ENCODE data around the gene HDHD2.

The HDHD2 gene

DNA sequence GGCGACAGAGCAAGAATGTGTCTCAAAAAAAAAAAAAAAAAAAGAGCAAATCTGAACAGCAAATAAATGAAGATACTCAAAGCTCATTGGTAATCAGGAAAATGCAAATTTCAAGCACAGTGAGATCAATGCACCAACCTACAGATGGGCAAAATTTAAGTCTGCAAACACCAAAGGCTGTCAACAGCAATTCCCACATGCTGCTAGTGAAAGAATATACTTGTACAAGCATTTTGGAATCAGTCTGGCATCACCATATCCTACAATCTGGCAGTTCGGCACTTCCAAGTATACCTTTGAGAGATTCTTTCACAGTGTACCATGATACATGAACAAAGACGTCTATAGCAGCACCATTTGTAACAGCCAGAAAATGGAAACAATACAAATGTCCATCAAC is 4.1 kb downstream of the HDHD2 start:
- no peak for DNase-seq (ENCODE audit: low read depth in 2 of 2)

DNA sequence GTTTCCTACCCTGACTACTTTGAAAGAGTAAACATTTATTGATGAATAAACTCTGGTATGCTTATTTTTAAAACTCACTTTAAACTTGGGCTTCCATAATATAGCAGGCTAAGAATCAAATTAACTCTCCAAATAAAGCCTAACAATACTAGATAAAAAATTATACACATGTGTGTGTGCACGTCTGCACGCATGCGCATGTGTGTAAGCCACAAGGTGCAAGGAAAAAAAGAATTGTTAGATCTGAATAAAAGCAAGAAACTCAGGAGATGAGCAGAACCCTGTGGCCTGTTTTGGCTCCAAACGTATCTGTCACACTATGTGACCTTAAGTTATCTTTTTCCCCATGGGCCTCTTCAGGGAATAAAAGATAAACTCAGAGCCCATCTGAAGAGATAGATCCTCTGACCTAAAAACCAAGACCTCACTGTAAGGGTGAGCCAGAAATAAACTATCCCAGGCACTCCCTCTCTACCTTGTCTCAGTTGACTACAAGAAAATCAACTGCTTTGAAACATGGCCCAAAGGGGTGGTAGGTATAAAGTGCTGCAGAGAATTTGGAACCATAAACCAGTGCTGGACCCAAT is 6.3 kb downstream of the HDHD2 start:
- no peak for DNase-seq (ENCODE audit: low read depth in 2 of 2)

DNA sequence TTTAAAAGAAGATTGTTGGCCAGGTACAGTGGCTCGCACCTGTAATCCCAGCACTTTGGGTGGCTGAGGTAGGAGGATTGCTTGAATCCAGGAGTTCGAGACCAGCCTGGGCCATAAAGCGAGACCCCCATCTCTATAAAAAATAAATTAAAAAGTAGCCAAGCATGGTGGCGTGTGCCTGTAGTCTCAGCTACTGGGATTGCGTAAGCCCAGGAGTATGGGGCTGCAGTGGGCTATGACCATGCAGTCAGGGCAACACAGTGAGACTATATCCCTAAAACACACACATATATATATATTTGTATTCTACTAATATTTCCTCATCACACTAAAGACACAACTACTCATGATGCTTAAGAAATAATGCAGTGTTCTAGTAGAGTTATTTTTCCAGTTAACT is 7.1 kb downstream of the HDHD2 start:
- no peak for DNase-seq (ENCODE audit: low read depth in 2 of 2)

DNA sequence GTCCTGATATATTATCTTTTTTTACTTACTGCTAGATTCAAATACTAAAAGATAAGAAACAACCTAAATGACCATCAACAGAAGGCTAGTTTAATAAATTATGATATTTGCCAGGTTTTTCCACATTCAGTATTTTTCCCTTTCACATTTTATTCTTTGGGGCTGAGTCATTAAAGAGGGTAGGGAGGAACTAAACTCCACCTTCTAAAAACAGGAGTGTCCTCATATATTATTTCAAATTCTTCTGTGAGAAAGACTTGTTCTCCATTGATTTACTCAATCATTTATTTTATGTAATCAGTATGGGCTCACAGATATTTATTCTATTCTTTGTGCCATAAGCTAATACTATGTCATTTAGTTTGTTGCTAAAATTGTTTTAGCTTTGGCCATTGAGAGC is 9.0 kb downstream of the HDHD2 start:
- DNase-seq (ENCODE audit: low read depth in 2 of 2): no peak

DNA sequence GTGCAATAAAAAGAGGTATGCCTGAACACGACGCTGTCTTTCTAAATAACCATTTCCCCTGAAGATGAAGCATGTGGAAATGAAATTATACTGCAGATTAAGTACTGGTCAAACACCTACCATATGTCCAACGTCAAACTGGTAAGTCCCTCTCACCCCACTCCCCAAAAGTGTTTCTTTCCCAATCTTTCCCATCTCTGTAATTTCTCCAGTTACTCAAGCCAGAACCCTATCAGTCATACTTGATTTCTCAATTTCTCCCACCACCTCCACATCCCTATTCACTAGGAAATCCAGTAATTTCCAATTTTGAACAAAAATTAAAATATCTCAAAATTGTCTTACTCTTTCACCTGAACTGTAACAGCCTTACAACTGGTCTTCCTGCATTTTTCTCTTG is 29.2 kb downstream of the HDHD2 start:
- no peak for DNase-seq (ENCODE audit: low read depth in 2 of 2)

DNA sequence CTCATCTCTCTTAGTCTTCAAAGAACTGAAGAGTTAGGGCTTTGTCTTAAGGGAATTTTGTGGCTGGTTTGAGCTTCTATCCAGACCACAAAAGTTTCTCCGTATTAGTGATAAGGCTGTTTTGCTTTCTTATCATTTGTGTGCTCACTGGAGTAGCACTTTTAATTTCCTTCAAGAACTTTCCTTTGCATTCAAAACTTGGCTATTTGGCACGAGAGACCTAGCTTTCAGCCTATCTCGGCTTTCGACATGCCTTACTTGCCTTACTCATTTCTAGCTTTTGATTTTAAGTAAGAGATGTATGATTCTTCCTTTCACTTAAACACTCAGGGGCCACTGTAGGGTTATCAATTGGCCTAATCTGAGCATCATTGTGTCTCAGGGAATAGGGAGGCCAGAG is 29.9 kb downstream of the HDHD2 start:
- DNase-seq (ENCODE audit: low read depth in 2 of 2): peak; percentile 3 to 4

DNA sequence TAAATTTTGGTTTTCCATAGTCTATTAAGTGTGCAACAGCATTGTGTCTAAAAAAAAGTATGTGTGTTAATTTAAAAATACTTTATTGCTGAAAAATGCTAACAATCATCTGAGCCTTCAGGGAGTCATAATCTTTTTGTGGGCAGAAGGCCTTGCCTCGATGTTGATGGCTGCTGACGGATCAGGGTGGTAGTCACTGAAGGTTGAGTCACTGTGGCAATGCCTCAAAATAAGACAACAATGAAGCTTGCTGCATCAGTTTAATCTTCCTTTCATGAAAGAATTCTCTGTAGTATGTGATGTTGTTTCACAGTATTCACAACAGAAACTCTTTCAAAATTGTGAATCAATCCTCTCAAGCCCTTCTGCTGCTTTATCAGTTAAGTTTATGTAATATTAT is 31.3 kb downstream of the HDHD2 start:
- DNase-seq (ENCODE audit: low read depth in 2 of 2): no peak

DNA sequence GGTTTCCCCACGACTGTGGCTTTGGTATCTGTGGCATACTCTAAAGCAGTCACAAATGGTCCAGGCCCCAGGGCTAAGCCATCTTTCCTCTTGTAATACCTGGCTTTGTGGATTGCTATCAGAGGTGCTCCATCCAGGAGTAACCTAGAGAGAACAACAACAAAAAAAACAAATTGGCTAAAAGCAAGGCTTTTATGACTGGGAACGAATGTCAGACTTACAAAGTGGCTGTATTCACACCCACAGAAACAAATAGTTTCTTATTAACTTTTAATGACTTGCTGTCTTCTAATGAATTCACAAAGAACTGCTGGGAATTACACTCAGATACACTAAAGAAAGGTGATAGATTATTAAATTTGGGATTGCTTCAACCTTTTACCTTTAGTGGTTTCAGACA is 35.1 kb downstream of the HDHD2 start:
- DNase-seq (ENCODE audit: low read depth in 2 of 2): no peak

DNA sequence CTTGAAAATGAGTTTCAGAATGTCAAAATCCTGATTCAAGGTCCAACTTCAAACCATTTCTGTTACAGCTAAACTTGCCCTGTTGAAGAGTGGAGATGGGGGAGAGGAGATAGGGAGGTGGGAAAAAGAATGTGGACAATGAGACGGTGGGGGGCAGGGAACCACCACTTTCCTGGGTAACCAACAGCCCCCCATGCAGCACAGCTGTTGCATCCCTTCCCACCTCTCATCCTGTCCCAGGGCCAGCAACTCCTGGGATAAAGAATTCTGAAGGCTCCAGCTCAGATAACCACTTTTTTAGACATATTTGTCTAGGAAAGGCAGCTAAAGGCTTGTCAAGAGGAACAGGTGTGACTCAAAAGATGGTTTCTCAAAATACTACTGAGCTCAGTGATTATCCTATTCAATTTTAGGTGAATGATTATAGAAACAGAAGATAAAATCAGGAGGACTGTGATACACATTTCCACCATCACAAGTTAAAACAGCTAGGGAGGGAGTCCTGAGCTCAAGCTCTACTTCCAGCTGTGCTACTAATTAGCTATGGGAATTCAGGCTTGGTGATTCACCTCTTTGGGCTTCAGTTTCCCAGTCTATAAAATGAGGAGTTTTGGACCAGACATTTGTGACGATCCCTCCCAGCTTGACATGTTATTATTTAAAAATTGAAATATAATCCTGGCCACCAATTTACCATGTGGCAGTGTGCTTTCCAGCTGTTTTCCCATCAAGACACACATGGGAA is 36.3 kb downstream of the HDHD2 start:
- DNase-seq (ENCODE audit: low read depth in 2 of 2): no peak

DNA sequence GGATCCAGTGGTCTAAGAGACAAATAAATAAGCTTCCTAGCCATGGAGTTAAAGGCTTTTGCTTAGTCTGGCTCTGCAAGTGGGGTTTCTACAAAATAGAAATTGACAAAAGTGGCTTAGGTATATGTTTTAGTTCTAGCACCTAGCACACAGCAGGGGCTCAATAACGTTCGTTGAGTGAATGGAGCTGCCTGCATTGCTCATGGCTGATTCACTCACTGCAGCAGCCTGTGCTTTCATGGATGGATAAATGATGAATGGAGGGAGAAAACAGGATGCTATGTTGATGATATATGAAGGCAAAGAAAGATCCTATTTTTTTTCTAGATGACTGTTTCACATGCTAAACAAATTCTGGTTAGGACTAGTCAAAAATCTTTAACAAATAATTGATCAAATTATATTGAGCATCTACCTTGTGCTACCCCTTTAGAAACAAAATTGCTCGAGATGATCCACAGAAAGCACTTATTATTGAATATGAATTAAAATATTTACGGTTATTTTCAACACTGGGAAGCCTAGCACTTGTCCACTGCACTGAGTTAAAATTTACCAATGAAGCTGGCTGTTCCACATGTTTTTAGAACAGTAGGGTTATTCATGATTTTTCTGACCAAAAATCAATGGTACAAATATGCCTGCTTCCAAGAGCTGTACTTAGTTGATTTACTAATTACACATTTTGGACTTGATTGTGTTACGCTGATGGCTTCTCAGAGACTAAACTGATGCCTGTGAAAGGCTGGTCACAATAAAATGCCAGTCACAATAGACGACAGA is 39.6 kb downstream of the HDHD2 start:
- no peak for DNase-seq (ENCODE audit: low read depth in 2 of 2)

DNA sequence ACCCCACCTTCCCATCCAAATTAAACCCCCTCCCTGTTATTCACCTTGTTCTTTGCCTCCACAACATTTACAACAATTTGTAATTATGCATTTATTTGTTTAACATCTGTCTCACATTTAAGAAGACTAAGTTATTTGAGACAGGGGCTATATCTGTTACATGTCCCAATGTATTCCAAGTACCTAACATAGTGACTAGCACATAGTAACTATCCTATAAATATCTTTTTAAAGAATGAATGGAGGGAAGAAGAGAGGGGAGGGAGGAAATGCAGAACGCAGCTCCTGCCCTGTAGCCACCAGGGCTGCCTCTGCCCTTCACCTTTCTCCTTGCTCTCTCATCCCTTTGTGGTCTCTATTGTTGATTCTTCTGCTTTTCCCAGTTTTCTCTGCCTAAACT is 40.6 kb downstream of the HDHD2 start:
- no peak for DNase-seq (ENCODE audit: low read depth in 2 of 2)

DNA sequence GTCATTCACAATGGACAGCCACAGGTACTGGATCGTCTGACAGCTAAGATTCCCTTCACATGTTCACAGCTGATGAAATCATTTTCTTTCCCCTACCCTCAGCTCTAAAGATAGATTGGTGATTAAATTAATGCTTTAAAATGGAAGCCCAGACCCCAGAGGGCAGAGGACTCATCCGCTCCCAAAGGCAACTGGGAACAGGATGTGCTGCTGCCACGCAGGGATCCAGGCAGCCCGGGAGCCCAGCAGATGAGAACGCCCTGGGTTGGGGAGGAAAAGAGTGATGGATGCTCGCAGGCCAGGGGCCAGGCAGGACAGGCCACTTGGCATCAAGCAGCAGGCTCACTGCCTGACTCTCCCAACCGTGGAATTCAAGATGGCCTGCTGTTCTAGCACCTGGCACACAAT is 41.3 kb downstream of the HDHD2 start:
- DNase-seq (ENCODE audit: low read depth in 2 of 2): no peak

DNA sequence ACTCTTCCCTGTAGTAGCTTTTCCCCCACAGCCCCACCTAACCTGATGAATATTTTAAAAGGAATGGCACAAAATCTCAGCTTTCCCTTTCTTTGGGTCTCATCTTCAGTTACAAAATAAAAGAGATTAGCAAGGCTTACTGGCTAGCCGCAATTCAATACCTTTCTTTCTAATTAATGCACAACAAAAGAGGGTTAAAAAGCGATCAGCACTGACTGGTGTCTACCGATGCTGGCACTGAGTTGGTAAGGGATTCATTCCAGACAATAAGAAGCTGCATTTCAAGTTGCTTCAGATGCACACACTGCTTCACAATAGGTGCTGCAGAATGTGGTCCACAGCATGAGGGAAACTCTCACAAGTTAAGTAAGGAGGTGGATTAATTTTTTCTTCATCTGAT is 41.9 kb downstream of the HDHD2 start:
- DNase-seq (ENCODE audit: low read depth in 2 of 2): no peak

DNA sequence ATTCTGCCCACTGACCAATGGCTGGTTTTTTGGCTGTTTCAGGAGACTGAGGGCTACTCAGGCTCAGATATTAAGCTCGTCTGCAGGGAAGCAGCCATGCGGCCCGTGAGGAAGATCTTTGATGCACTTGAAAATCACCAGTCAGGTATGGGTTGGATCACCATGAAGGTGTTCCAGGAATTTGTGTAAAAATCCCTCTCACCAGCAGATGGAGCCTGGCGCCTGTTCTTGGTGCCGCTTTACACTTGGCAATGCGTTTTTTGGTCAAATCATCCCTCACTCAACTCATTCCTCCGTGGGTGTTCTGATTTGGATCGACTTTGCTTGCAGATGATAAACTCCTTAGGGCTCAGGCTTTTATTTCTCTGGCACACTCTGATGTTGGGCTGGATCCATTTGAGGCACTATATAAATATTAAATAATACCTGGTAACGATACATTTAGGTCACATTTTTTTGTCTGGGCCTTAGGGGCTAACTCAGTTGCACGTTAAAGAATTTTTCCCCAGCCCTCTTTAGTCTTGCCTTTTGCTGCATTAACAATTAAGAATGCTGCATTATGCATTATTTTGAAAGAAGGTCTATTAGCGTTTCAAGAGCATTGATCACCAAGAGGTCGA is 50.0 kb downstream of the HDHD2 start:
- DNase-seq (ENCODE audit: low read depth in 2 of 2): peak; percentile 30 to 53

DNA sequence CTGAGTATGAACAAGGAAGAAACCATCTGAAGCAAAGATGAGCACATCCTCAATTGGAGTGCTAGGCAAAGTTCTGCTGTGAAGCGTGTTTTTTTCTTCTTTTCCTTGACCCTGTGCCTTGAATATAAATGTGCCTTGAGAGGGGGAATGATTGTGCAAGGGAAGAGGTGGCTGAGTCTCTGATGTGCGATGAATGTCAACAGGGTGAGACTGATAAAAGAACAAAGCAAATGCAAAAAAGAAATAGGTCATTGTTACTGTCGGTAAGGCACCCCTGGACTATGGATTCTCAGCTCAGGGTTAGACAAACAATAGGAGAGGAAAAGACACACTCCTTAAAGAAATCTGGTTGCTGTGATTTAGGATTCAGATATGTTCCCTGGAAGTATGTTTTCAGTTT is 54.5 kb downstream of the HDHD2 start:
- DNase-seq (ENCODE audit: low read depth in 2 of 2): no peak

DNA sequence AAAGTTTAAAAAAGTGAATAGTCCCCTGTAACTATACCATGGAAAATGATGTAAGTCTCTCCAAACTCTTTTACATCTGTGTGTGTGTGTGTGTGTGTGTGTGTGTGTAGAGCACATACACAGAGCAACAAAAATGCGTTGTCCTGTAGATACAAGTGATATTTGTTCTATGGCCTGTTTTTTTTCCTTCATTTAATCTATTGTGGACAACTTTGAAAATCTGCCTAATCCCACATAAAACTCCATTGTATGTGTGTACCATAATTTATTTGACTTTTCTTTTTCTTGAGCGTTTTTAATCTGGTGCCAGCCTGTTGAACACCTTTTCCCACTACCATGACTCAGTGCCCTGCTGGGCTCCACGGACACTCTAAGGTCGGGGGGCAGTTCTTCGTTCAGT is 62.6 kb downstream of the HDHD2 start:
- no peak for DNase-seq (ENCODE audit: low read depth in 2 of 2)

DNA sequence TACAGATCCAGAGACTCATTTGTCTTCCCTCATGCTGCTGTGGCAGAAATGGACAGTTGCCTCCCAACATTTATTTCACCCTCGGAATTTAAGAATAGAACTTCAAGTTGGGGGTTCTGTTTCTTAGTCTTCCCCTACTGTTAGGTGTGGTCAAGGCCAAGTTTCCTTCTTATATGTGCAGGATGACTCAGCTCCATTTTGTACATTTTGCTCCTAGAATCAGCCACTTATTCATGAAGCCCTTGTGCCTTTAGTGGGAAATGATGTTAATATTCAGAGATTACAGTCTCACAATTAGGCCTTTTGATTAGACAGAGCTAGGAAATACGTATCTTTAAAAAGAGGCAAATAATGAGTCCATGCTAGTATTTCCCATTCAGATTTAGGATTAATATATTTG is 68.7 kb downstream of the HDHD2 start:
- no peak for DNase-seq (ENCODE audit: low read depth in 2 of 2)

DNA sequence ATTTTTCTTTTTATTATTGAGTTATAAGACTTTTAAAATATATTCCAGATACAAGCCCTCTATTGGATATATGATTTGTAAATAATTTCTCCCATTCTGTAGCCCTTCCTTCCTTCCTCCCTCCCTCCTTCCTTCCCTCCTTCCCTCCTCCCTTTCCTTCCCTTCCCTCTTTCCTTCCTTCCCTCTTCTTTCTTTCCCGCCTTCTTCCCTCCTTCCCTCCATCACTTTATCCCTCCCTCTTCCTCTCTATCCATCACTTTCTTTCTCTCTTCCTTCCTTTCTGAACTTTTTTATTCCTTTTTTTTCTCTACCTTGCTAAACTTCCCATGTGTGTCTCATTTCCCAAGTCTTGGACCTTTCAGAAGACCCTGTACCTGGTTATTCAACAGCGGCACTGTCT is 69.4 kb downstream of the HDHD2 start:
- no peak for DNase-seq (ENCODE audit: low read depth in 2 of 2)

DNA sequence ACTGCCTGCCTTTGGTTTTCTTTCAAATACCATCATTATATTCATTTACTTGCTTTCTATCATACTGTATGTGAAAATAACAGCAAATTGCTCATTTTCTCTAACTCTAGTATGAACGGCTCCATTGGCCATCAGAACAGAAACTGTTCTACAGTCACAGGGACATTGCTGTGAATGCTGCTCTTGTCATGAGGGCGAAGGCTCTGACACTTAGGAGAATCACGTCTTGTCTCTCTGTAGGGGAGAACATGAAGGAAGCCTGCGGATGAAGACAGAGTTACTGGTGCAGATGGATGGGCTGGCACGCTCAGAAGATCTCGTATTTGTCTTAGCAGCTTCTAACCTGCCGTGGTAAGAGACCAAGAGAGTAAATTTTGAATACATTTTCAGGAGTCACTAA is 73.2 kb downstream of the HDHD2 start:
- DNase-seq (ENCODE audit: low read depth in 2 of 2): no peak

DNA sequence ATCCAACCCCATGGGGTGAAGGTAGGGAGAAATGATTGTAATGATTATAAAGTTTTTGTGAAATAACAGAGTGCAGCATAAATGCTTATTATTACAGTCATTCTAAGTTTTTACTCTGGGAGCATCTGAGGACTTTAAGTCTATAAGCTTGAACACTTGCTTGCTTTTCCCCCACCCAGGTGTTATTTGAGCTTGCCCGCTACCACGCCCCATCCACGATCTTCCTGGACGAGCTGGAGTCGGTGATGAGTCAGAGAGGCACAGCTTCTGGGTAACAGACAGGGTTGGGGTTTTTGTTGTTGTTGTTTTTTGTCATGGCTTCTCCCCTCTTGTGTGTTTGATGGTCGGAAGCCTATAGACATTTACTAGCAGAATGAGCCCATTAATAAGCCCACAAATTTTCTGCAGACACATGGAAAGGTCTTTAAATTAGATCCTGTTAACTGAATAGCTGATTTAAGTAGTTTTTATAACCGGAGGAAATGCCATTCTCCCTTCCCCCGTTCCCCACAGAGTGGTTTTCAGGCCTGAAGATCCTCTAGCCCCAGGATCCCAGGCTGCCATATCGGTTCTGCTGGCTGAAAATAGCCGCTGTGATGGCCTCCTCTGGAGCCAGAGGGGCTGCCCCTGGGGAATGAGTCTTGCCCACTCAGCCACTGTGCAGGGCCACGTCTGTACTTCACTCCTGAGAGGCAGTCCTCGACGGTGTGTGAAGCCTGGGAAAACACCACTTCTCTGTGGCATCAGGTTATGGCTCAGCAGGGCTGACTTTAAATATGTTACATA is 75.0 kb downstream of the HDHD2 start:
- no peak for DNase-seq (ENCODE audit: low read depth in 2 of 2)

DNA sequence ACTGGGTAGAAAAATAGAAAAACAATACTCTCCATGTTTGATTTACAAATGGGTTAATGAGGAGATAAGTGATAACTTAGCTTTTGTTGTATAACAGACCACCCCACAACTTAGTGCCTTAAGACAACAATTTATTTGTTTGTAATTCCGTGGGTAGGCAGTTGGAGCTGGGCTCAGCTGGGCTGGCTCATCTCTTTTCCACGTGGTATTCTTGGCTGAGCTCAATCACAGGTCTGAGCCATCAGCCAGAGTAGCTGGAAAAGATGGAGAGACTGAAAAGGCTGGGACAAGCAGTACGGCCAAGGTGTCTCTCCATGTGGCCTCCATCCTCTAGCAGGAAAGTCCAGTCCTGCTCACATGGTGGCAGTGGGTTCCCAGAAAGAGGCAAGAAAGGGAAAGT is 82.7 kb downstream of the HDHD2 start:
- no peak for DNase-seq (ENCODE audit: low read depth in 2 of 2)

DNA sequence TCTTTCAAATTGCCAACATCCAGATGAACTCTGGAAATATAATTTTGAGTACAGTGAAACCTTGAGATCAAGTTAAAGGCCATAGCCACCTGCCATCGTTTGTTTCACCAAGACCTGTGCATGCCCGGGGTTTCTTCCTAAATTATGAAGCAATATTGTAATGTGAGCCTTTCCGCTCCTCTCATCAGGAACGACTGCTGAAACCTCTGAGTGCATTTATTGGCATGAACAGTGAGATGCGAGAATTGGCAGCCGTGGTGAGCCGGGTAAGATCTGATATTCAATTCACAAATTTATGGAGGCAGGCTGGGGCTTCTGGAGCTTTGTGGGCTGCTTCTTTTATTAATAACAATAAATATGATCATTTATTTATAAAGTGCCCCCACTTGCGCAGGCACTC is 87.2 kb downstream of the HDHD2 start:
- no peak for DNase-seq (ENCODE audit: low read depth in 2 of 2)
